ENCODE results near the gene SMTNL2. TPM values are rescaled to one million over a fixed set of nuclear protein-coding genes. Genes with fewer than 3 reads are reported as not detected.

Gene SMTNL2
- total and polyA plus RNA-seq, 2 experiments from 2014 or later = 41.5 to 106 TPM

DNA sequence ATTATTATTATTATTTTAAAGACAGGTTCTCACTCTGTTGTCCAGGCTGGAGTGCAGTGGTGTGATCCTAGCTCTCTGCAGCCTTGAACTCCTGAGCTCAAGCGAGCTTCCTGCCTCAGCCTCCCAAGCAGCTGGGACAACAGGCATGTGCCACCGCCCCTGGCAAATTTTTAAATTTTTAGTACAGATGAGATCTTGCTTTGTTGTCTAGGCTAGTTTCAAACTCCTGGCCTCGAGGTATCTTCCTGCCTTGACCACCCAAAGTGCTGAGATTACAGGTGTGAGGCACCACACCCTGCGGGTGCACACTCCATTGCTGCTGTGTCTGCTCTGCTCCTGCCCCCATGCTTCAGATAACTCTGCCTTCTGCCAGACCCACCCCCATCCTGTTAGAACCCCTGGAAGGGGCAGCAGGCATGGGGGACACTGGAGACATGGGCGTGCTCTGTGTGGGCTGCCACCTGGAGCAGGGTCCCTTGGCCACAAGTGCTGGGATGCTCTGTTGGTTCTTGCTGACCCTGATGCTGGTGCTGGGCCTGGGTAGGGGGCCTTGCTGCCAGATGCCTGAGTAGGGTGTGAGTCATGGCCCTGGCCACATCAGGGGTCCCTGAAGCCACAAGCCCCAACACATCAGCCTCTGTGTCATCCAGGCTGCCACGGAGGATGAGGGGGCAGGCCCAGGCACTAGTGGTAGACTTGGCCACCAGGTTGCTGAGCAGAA, 26.5 kb upstream of the SMTNL2 start:
- Histone ChIP-seq H3K27me3 (no peaks in the 10 kb centered on the region), H3K79me2 (peaks cover 21% of the 10 kb centered on the region), H3K27ac (no peak overlapping the region), H3K4me1 (ENCODE audit: insufficient read depth) (peaks cover 14% of the 10 kb centered on the region), H3K36me3 (replicated peaks; ENCODE audit: insufficient read depth, low read depth) (no peaks in the 10 kb centered on the region), H4K20me1 (ENCODE audit: insufficient read depth, poor library complexity, severe bottlenecking) (no peaks in the 10 kb centered on the region), H3K4me2 (no peak overlapping the region), H3K9me3 (ENCODE audit: low read depth) (no peaks in the 10 kb centered on the region), H3K4me3 (no peak overlapping the region), H2AFZ (no peak overlapping the region), H3K9me2 (replicated peaks; ENCODE audit: insufficient read depth) (no peaks in the 10 kb centered on the region)
- no peak for DNase-seq (ENCODE audit: low spot score)
- WGBS (ENCODE audit: low lambda C conversion rate, missing lambda C conversion rate) = 89% methylated on average over 6 of the region's 6 CpGs
- TF ChIP-seq, protein P1, sequence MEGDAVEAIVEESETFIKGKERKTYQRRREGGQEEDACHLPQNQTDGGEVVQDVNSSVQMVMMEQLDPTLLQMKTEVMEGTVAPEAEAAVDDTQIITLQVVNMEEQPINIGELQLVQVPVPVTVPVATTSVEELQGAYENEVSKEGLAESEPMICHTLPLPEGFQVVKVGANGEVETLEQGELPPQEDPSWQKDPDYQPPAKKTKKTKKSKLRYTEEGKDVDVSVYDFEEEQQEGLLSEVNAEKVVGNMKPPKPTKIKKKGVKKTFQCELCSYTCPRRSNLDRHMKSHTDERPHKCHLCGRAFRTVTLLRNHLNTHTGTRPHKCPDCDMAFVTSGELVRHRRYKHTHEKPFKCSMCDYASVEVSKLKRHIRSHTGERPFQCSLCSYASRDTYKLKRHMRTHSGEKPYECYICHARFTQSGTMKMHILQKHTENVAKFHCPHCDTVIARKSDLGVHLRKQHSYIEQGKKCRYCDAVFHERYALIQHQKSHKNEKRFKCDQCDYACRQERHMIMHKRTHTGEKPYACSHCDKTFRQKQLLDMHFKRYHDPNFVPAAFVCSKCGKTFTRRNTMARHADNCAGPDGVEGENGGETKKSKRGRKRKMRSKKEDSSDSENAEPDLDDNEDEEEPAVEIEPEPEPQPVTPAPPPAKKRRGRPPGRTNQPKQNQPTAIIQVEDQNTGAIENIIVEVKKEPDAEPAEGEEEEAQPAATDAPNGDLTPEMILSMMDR (IDR thresholded peaks at IDR 0.05; ENCODE audit: poor library complexity) = no peak
- TF ChIP-seq EZH2phosphoT487 (IDR thresholded peaks at IDR 0.05; ENCODE audit: low read depth, severe bottlenecking, unreplicated experiment) (no peak), EZH2 (IDR thresholded peaks at IDR 0.05; ENCODE audit: borderline replicate concordance) (no peak)

DNA sequence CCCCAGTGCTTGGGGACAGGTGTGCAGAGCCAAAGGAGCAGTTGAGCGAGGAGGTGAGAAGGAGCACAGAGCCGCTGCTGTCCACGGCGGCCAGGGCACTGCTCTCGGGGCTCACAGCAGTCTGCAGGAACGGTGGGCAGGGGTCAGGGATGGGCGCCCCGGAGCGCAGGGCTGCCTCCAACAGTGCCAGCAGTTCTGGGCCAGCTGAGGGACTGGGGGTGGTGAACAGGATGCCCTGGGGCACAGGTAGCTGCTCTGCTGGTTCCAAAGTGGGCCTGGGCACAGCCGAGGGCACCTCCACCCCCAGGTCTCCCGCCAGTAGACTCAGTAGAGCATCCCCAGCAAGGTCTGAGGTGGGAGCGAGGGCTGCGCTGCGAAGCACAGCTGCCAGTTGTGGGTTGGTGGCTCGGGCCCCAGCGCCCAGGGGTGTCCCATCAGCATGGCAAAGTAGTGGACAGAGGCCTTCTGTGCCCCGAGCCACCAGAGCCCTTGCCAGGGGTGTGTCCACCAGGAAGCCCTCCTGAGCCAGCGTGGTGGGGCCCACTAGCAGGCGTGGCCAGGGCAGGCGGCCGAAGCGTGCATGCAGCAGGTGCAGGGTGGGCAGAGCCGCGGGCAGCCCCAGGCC, 25.9 kb upstream of the SMTNL2 start:
- Histone ChIP-seq H3K79me2 (peaks cover 20% of the 10 kb centered on the region), H3K27me3 (no peaks in the 10 kb centered on the region), H3K27ac (no peak overlapping the region), H3K36me3 (replicated peaks; ENCODE audit: insufficient read depth, low read depth) (no peaks in the 10 kb centered on the region), H3K4me3 (no peak overlapping the region), H4K20me1 (ENCODE audit: insufficient read depth, poor library complexity, severe bottlenecking) (no peaks in the 10 kb centered on the region), H3K9me3 (ENCODE audit: low read depth) (no peaks in the 10 kb centered on the region), H3K9me2 (replicated peaks; ENCODE audit: insufficient read depth) (no peaks in the 10 kb centered on the region), H3K4me1 (ENCODE audit: insufficient read depth) (peaks cover 14% of the 10 kb centered on the region), H3K4me2 (no peak overlapping the region), H2AFZ (no peak overlapping the region)
- DNase-seq (ENCODE audit: low spot score) = no peak
- WGBS (ENCODE audit: low lambda C conversion rate, missing lambda C conversion rate) = 91% methylated on average over 22 of the region's 24 CpGs
- no peak for TF ChIP-seq EZH2 (IDR thresholded peaks at IDR 0.05; ENCODE audit: borderline replicate concordance)
- no peak for TF ChIP-seq EZH2phosphoT487 (IDR thresholded peaks at IDR 0.05; ENCODE audit: low read depth, severe bottlenecking, unreplicated experiment)
- TF ChIP-seq, protein P1 (IDR thresholded peaks at IDR 0.05; ENCODE audit: poor library complexity) = no peak

DNA sequence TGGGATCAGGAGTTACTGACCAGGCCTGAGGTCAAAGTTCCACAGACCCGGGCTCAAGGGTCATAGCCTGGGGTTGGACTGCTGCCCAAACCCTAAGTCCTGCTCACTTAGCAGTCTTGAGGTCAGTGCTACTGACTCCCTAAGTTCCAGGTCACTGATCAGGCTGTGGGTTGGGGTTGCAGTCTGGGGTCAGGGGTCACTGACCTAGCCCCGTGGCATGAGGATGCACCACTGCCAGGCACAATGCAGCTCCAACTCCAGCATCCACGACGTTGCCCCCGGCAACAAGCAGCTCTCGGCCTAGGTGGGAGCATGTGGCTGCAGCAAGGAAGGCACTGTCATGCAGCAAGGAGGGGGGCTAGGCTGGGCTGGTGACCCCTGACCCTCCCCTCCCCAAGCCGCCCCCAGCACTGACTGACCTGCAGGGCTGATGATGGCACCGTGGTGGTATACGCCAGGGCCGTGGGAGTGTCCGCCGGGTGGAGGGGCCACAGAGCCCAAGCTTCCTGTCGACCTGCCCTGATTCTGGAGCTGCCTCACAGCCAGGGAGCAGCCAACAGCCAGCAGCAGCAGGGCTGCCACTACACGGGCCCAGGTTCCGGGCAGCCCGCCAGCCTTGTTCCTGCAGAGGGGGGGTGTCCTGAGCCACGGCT, 25.1 kb upstream of the SMTNL2 start:
- DNase-seq (ENCODE audit: low spot score) = no peak
- Histone ChIP-seq H3K4me3 (no peak overlapping the region), H3K4me2 (no peak overlapping the region)

More for the DNA sequence above, 25.1 kb upstream of the SMTNL2 start:
- Histone ChIP-seq H4K20me1 (ENCODE audit: insufficient read depth, poor library complexity, severe bottlenecking) (no peaks in the 10 kb centered on the region), H3K36me3 (replicated peaks; ENCODE audit: insufficient read depth, low read depth) (no peaks in the 10 kb centered on the region), H2AFZ (no peak overlapping the region), H3K9me2 (replicated peaks; ENCODE audit: insufficient read depth) (no peaks in the 10 kb centered on the region), H3K9me3 (ENCODE audit: low read depth) (no peaks in the 10 kb centered on the region), H3K27me3 (no peaks in the 10 kb centered on the region), H3K4me1 (ENCODE audit: insufficient read depth) (peaks cover 9% of the 10 kb centered on the region), H3K27ac (no peak overlapping the region), H3K79me2 (peaks cover 12% of the 10 kb centered on the region)
- TF ChIP-seq EZH2 (IDR thresholded peaks at IDR 0.05; ENCODE audit: borderline replicate concordance) (no peak), EZH2phosphoT487 (IDR thresholded peaks at IDR 0.05; ENCODE audit: low read depth, severe bottlenecking, unreplicated experiment) (no peak)
- TF ChIP-seq, protein P1 (IDR thresholded peaks at IDR 0.05; ENCODE audit: poor library complexity) = no peak
- WGBS (ENCODE audit: low lambda C conversion rate, missing lambda C conversion rate) = 86% methylated on average over 17 of the region's 17 CpGs
